GM08714 (cell line): ENCODE measurements around the gene ZNF648.
A peak's percentile ranks its signal among the peaks of the same experiment; 100 is the strongest.
"Not testable (repeated sequence)": the region's sequence is repeated elsewhere in the genome, so short reads cannot be mapped to it uniquely, and the experiment has no call there.

ENCODE experiments used
- H3K4me3 ChIP-seq: fragments of 200-500 bp; sonication (Bioruptor generic); 2 replicates; pipeline ENCODE4 v1.5.1; 2014; ENCODE audit warnings: mild to moderate bottlenecking, low read length, inconsistent platforms
- ZNF274 ChIP-seq: IDR thresholded peaks from 2 replicates; pipeline ENCODE4 v1.6.1; 2012; ENCODE audit warnings: mild to moderate bottlenecking, low read depth, low read length

ZNF648 gene

GRCh38 chr1:182054698-182055326, 6.7 kb downstream of the ZNF648 start:
- no peak for TF ChIP-seq ZNF274
- H3K4me3 ChIP-seq: no peak overlapping the region

GRCh38 chr1:182052355-182052754, 9.2 kb downstream of the ZNF648 start:
- no peak for TF ChIP-seq ZNF274
- H3K4me3 ChIP-seq: no peak overlapping the region

- TF ChIP-seq ZNF274: no peak
- no peak overlapping the region for H3K4me3 ChIP-seq
These were observed 9.6 kb downstream of the ZNF648 start for GRCh38 chr1:182051938-182052337.

- H3K4me3 ChIP-seq: no peak overlapping the region
- TF ChIP-seq ZNF274: no peak
These were observed 10.7 kb downstream of the ZNF648 start for GRCh38 chr1:182050481-182051448.

GRCh38 chr1:182048562-182048961, 12.9 kb downstream of the ZNF648 start:
- H3K4me3 ChIP-seq: no peak overlapping the region
- no peak for TF ChIP-seq ZNF274

- H3K4me3 ChIP-seq: no peak overlapping the region
- TF ChIP-seq ZNF274: no peak
These were observed 14.7 kb downstream of the ZNF648 start for GRCh38 chr1:182046763-182047162.

- H3K4me3 ChIP-seq: not testable (repeated sequence)
These were observed 16.0 kb downstream of the ZNF648 start for GRCh38 chr1:182045481-182045880.

GRCh38 chr1:182041615-182042014, 19.9 kb downstream of the ZNF648 start:
- no peak for TF ChIP-seq ZNF274
- H3K4me3 ChIP-seq: no peak overlapping the region

GRCh38 chr1:182038220-182038619, 23.3 kb downstream of the ZNF648 start:
- TF ChIP-seq ZNF274: no peak
- H3K4me3 ChIP-seq: no peak overlapping the region

GRCh38 chr1:182035097-182035770, 26.3 kb downstream of the ZNF648 start:
- no peak overlapping the region for H3K4me3 ChIP-seq
- TF ChIP-seq ZNF274: no peak

- H3K4me3 ChIP-seq: no peak overlapping the region
These were observed 29.3 kb downstream of the ZNF648 start for GRCh38 chr1:182032251-182032650.

GRCh38 chr1:182029379-182030331, 31.9 kb downstream of the ZNF648 start:
- H3K4me3 ChIP-seq: peak overlapping the region; percentile 97
- no peak for TF ChIP-seq ZNF274

More at GRCh38 chr1:182032251-182032650, 29.3 kb downstream of the ZNF648 start:
- TF ChIP-seq ZNF274: no peak

GRCh38 chr1:182029002-182029378, 32.5 kb downstream of the ZNF648 start:
- TF ChIP-seq ZNF274: no peak
- peak overlapping the region; percentile 97 for H3K4me3 ChIP-seq
